ENCODE data around the gene LMO4. TPM values are rescaled to one million over a fixed set of nuclear protein-coding genes. Genes with fewer than 3 reads are reported as not detected.
A peak's percentile ranks its signal among the peaks of the same experiment; 100 is the strongest.

Gene LMO4
- total RNA-seq, 1 donor from 2014 or later: 37.1 TPM

GRCh38 chr1:87330885-87331364, 2.2 kb downstream of the LMO4 start:
- CTCF ChIA-PET: interaction anchor here (3.7 kb wide), 1 partner anchor 623 kb away, joined by 18 read pairs; no protein-coding TSS in a partner anchor
- intact Hi-C loops (cut with micrococcal nuclease): loop anchor here (5.0 to 10.0 kb wide), 2 partner anchors 276 to 469 kb away; no protein-coding TSS in a partner anchor
- POLR2A ChIA-PET: interaction anchor here (0.7 to 1.6 kb wide), 7 partner anchors 11 to 1352 kb away, joined by 3 to 5 read pairs (median 4); partner anchors contain the start of genes HS2ST1, SELENOF and SH3GLB1
- DNase-seq (no peak), ATAC-seq (ENCODE audit: low read depth) (no peak)
- Mint-ChIP-seq H3K9me3 (no peaks in the 10 kb centered on the region), H3K27me3 (no peaks in the 10 kb centered on the region), H3K4me1 (peaks cover 64% of the 10 kb centered on the region), H3K27ac (peak overlapping the region; percentile 97), H3K4me3 (peak overlapping the region; percentile 95), H3K36me3 (ENCODE audit: low read depth) (peaks cover 14% of the 10 kb centered on the region)
- TF ChIP-seq CTCF (IDR thresholded peaks at IDR 0.05): no peak

GRCh38 chr1:87331365-87332241, 2.9 kb downstream of the LMO4 start:
- Mint-ChIP-seq H3K4me3 (peak overlapping the region; percentile 95), H3K36me3 (ENCODE audit: low read depth) (peaks cover 14% of the 10 kb centered on the region), H3K4me1 (peaks cover 66% of the 10 kb centered on the region), H3K27ac (peak overlapping the region; percentile 97), H3K27me3 (no peaks in the 10 kb centered on the region), H3K9me3 (no peaks in the 10 kb centered on the region)
- peak; percentile 64 for DNase-seq
- no peak for TF ChIP-seq CTCF (IDR thresholded peaks at IDR 0.05)
- intact Hi-C loops (cut with micrococcal nuclease): loop anchor here (5.0 to 10.0 kb wide), 2 partner anchors 277 to 469 kb away; no protein-coding TSS in a partner anchor
- ChIA-PET CTCF (interaction anchor here (3.7 kb wide), 1 partner anchor 622 kb away, joined by 18 read pairs; no protein-coding TSS in a partner anchor), POLR2A (interaction anchor here (0.6 to 1.6 kb wide), 4 partner anchors 70 to 627 kb away, joined by 3 to 7 read pairs (median 4); partner anchors contain the start of gene SH3GLB1)
- ATAC-seq (ENCODE audit: low read depth): peak; percentile 16

GRCh38 chr1:87333692-87334347, 5.1 kb downstream of the LMO4 start:
- intact Hi-C loops (cut with micrococcal nuclease): loop anchor here (2.0 to 10.0 kb wide), 3 partner anchors 279 to 717 kb away; no protein-coding TSS in a partner anchor
- Mint-ChIP-seq H3K27ac (peak overlapping the region; percentile 89), H3K36me3 (ENCODE audit: low read depth) (peaks cover 14% of the 10 kb centered on the region), H3K27me3 (no peaks in the 10 kb centered on the region), H3K4me1 (peaks cover 68% of the 10 kb centered on the region), H3K9me3 (no peaks in the 10 kb centered on the region), H3K4me3 (peak overlapping the region; percentile 87)
- ChIA-PET CTCF (interaction anchor here (1.4 to 1.5 kb wide), 2 partner anchors 8 to 620 kb away, joined by 8 to 10 read pairs; no protein-coding TSS in a partner anchor), POLR2A (interaction anchor here (1.1 to 2.9 kb wide), 3 partner anchors 8 to 118 kb away, joined by 3 to 14 read pairs (median 6); no protein-coding TSS in a partner anchor)
- no peak for DNase-seq
- no peak for ATAC-seq (ENCODE audit: low read depth)
- TF ChIP-seq CTCF (IDR thresholded peaks at IDR 0.05): no peak

- Mint-ChIP-seq H3K27ac (peak overlapping the region; percentile 89), H3K4me1 (peaks cover 68% of the 10 kb centered on the region), H3K36me3 (ENCODE audit: low read depth) (peaks cover 16% of the 10 kb centered on the region), H3K4me3 (peak overlapping the region; percentile 87), H3K27me3 (no peaks in the 10 kb centered on the region), H3K9me3 (no peaks in the 10 kb centered on the region)
- no peak for TF ChIP-seq CTCF (IDR thresholded peaks at IDR 0.05)
- ATAC-seq (ENCODE audit: low read depth) (no peak), DNase-seq (no peak)
- CTCF ChIA-PET: interaction anchor here (1.4 to 1.5 kb wide), 2 partner anchors 9 to 620 kb away, joined by 8 to 10 read pairs; no protein-coding TSS in a partner anchor
- POLR2A ChIA-PET: interaction anchor here (0.6 to 2.9 kb wide), 12 partner anchors 8 to 1351 kb away, joined by 3 to 20 read pairs (median 4); partner anchors contain the start of genes HS2ST1, PKN2 and SELENOF
- intact Hi-C loops (cut with micrococcal nuclease): loop anchor here (2.0 to 10.0 kb wide), 3 partner anchors 280 to 718 kb away; no protein-coding TSS in a partner anchor
These were observed 5.9 kb downstream of the LMO4 start for GRCh38 chr1:87334351-87335174.
